ENCODE results near the gene PCED1B.
"Not testable (repeated sequence)": the region's sequence is repeated elsewhere in the genome, so short reads cannot be mapped to it uniquely, and the experiment has no call there.

Gene PCED1B

GRCh38 chr12:47079468-47079980, at the start of gene PCED1B, which contains the start of gene AMIGO2:
Gene PCED1B, plus strand, starts transcription at chr12:47079621. Its CDS starts 155,443 bp downstream, at chr12:47235064.
Gene AMIGO2, minus strand, starts transcription at chr12:47079959. Its CDS starts 957 bp downstream, at chr12:47079002.
- DNase-seq (ENCODE audit: extremely low spot score, insufficient read length, low read depth), result no peak
- FAIRE-seq, result peak; percentile 46

DNA sequence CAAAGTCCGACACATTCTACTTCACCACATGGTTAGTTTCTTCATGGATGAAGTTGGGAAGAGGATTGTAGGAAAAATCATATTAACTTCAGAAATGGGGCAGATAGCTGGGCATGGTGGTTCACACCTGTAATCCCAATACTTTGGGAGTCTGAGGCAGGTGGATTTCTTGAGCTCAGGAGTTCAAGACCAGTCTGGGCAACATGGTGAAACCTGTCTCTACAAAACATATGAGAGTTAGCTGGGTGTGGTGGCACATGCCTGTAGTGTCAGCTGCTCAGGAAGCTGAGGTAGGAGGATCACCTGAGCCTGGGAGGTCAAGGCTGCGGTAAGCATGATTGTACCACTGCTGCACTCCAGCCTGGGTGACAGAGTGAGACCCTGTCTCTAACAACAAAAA, 49.5 kb upstream of the PCED1B start:
- DNase-seq (ENCODE audit: extremely low spot score, insufficient read length, low read depth) (no peak), FAIRE-seq (no peak)

DNA sequence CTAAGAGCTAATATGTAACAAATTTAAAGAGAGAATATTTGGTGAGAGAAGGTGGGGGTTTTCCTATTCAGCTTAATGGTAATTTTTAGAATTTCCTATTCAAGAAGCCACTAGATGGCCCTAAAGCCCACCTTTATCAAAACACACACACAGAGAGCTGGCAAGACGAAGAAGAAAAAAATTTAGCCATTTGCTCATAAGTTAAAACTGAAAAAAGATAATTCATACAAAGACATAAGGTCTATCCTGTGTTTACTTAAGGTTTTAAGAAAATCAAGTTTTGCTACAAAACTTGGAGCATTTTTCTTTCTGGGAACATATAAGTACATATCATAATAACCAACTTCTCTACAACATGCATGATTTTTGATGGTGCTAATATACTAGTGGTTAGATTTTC, 46.8 kb upstream of the PCED1B start:
- FAIRE-seq (peak; percentile 74), DNase-seq (ENCODE audit: extremely low spot score, insufficient read length, low read depth) (peak; percentile 3)

GRCh38 chr12:47033081-47033480, 46.3 kb upstream of the PCED1B start:
- no peak for DNase-seq (ENCODE audit: extremely low spot score, insufficient read length, low read depth)
- FAIRE-seq, result no peak

DNA sequence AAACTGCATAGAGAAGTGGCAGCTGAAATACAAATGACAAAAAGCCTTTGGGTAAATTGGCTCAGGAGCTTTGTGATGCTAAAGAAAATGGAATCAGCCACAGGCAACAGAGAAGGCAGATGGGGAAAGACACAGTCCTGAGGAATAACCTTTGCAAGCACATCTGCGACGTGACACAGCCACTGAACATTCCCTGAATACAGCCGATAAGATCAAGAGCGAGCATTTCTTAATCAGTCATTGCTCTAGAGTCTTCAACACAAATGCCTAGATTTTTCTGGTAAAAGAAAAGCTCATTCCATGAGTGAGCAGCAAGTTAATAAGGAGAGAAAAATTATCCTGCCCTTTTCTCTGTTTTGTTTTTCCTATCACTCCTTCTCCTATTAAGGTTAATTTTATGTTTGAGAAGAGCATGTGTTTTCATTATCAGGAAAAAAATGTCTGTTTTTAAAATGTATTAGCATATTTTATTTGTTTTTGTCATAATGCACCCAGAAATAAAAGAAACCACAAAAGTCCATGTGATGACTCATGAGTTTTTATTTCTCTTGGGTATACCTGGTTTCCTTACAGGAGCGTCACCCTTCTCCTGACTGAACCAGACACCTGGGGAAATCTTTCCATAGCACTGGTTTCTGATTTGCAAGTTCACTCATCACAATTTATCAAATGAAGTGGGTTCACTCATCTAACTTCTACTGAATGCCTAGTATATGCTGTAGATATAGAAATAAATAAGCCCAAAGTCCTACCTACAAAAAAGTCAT, 45.4 kb upstream of the PCED1B start:
- no peak for FAIRE-seq
- DNase-seq (ENCODE audit: extremely low spot score, insufficient read length, low read depth), result no peak

DNA sequence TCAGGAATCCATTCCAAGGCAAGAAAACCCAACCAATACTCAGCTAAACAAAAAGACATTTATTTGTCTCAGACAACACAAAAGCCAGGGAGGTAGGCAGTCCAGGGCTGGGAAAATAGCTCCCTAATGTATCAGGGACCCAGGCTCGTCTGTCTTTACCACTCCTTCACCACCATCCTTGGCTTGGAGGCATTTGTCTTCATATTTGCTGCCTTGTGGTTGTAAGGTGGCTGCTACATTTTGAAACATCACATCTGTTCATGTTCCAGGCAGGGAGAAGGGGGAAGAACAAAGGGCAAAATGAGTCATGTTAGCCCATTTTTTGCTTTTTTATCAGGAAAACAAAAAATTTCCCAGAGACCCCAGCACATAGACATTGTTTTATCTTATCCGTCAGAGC, 44.8 kb upstream of the PCED1B start:
- DNase-seq (ENCODE audit: extremely low spot score, insufficient read length, low read depth) (no peak), FAIRE-seq (no peak)

GRCh38 chr12:47035484-47035883, 43.9 kb upstream of the PCED1B start:
- DNase-seq (ENCODE audit: extremely low spot score, insufficient read length, low read depth), result no peak
- FAIRE-seq, result no peak

GRCh38 chr12:47038270-47038748, 41.1 kb upstream of the PCED1B start:
- no peak for DNase-seq (ENCODE audit: extremely low spot score, insufficient read length, low read depth)
- FAIRE-seq, result no peak

GRCh38 chr12:47039079-47039478, 40.3 kb upstream of the PCED1B start:
- DNase-seq (ENCODE audit: extremely low spot score, insufficient read length, low read depth) (no peak), FAIRE-seq (no peak)

DNA sequence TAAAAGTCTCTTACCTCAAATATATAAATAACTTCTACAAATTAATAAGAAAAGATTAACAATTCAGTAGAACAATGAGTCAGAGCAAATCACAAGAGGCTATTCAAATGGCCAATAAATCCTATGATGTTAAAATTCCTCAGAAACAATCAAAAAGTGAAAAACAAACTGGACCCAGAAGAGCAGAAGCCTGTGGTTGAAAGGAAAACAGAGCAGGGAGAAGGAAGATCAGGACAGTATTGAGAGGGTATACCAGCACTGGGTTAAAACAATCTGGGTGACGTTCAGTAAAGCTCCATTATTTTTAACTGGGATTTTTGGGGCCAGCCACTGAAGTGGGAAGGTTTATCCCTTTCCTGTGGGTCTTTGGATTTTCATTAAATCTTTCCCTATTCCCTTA, 39.7 kb upstream of the PCED1B start:
- DNase-seq (ENCODE audit: extremely low spot score, insufficient read length, low read depth), result no peak
- FAIRE-seq, result no peak

DNA sequence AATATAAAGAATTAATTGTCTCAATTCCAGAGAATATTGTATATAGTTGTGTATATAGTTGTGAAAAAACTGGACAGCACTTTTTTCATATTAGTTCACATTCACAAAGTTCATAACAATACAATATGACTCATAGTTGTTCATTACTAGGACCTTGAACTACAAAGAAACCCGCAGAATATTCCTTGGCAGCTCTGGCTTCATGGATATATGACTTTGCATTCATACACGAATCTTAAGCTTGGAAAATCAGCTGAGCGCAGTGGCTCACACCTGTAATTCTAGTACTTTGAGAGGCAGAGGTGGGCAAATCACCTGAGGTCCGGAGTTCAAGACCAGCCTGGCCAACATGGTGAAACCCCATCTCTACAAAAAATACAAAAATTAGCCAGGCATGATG, 38.1 kb upstream of the PCED1B start:
- FAIRE-seq, result no peak

GRCh38 chr12:47048541-47048940, 30.9 kb upstream of the PCED1B start:
- DNase-seq (ENCODE audit: extremely low spot score, insufficient read length, low read depth) (no peak), FAIRE-seq (no peak)

More for the DNA sequence above, 38.1 kb upstream of the PCED1B start:
- no peak for DNase-seq (ENCODE audit: extremely low spot score, insufficient read length, low read depth)

- not testable (repeated sequence) for DNase-seq (ENCODE audit: extremely low spot score, insufficient read length, low read depth); FAIRE-seq
These were observed 28.1 kb upstream of the PCED1B start for GRCh38 chr12:47051291-47051690.

- no peak for FAIRE-seq
- no peak for DNase-seq (ENCODE audit: extremely low spot score, insufficient read length, low read depth)
These were observed 27.1 kb upstream of the PCED1B start for GRCh38 chr12:47052274-47052673.

DNA sequence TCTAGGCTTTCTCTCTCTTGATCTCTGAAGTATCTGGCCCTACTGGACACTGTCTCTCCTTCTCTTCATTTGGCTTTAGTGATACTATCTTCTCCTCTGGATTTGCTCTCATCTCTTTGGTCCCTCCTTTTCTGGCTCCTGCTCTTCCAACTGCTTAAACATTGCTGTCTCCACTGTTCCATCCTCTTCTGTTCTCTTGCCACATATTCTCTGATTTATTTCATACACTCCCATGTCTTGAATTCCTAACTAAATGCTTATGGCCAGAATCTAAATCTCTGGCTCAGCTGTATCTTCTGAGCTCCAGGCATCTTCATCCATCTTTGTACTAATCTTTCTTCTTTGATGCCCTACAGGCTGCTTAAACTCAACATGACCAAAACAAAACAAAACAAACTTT, 25.5 kb upstream of the PCED1B start:
- DNase-seq (ENCODE audit: extremely low spot score, insufficient read length, low read depth) (no peak), FAIRE-seq (no peak)

DNA sequence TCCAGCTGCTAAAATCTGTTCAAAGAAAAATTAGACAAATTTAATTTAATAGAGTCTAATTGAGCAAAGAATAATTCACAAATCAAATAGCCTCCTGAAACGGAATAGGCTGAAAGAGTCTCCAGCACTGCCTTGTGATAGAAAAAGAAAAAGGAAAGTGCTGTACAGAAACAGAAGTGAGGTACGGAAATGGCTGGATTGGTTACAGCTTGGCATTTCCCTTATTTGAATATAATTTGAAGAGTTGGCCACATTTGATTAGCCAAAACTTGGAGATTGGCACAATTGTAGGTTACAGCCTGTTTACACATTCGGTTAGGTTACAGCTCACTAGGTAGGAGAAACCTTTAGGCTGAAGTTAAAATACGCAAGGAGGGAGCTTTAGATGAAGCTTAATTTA, 24.8 kb upstream of the PCED1B start:
- no peak for FAIRE-seq
- no peak for DNase-seq (ENCODE audit: extremely low spot score, insufficient read length, low read depth)

DNA sequence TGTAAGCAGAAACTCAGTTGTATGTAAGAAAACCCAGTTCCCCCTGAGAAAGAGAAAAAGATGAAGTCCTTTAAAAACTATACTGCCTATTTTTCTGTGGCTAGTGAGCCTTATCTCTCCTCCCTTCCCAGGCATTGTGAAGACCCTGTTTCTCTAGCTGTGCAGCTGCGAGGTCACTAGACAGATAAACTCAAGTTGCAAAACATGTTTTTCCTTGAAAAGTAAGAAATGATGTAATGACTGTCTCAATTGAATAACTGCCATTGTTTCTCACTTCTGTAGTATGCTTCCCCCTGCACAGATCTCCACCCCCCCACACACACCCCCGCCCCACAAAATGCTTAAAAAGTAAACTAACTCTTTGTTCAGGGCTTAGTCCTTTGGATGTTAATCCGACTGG, 23.6 kb upstream of the PCED1B start:
- not testable (repeated sequence) for DNase-seq (ENCODE audit: extremely low spot score, insufficient read length, low read depth); FAIRE-seq

GRCh38 chr12:47056944-47057343, 22.5 kb upstream of the PCED1B start:
- not testable (repeated sequence) for FAIRE-seq; DNase-seq (ENCODE audit: extremely low spot score, insufficient read length, low read depth)

DNA sequence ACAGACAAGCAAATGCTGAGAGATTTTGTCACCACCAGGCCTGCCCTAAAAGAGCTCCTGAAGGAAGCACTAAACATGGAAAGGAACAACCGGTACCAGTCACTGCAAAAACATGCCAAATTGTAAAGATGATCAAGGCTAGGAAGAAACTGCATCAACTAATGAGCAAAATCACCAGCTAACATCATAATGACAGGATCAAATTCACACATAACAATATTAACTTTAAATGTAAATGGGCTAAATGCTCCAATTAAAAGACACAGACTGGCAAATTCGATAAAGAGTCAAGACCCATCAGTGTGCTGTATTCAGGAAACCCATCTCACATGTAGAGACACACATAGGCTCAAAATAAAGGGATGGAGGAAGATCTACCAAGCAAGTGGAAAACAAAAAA, 20.8 kb upstream of the PCED1B start:
- FAIRE-seq; DNase-seq (ENCODE audit: extremely low spot score, insufficient read length, low read depth): not testable (repeated sequence)

DNA sequence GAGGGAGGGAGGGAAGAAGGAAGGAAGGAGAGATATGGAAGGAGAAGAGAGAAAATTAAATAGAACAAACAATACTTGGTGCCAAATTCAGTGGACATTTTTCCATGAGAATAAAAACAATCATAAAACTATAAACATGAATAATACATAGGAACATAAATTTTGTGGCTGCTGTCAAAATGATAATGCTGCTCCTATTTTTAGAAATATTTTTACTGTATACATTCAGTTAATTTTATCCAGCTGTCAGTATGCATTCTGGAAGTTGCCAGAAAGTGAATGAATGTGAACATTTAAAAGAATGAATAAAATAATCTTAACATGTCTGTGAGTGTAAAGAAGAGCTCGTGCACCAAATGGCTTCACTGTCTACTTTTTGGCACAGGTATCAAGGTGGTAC, 13.9 kb upstream of the PCED1B start:
- FAIRE-seq (no peak), DNase-seq (ENCODE audit: extremely low spot score, insufficient read length, low read depth) (no peak)

- FAIRE-seq (no peak), DNase-seq (ENCODE audit: extremely low spot score, insufficient read length, low read depth) (no peak)
These were observed 13.0 kb upstream of the PCED1B start for GRCh38 chr12:47066278-47067025.

Data from GM18507 (cell line).